LNCaP clone FGC (cell line): ENCODE data around the gene ANKRD34A.

Source experiments
- DNase-seq: peaks from one replicate; pipeline ENCODE4 v3.0.0-alpha.2; 2011; ENCODE audit warnings: low read depth
- H3K4me3 ChIP-seq: 2 replicates; pipeline ENCODE4 v1.5.1; 2011; ENCODE audit warnings: mild to moderate bottlenecking, low read depth, low read length, control low read depth
- TF ChIP-seq, protein P1 (sequence below): IDR thresholded peaks from 2 replicates; pipeline ENCODE4 v1.5.1; 2012; ENCODE audit warnings: mild to moderate bottlenecking; ENCODE audit not compliant: control insufficient read depth, insufficient read depth; ENCODE audit errors: extremely low read depth

Gene ANKRD34A

DNA sequence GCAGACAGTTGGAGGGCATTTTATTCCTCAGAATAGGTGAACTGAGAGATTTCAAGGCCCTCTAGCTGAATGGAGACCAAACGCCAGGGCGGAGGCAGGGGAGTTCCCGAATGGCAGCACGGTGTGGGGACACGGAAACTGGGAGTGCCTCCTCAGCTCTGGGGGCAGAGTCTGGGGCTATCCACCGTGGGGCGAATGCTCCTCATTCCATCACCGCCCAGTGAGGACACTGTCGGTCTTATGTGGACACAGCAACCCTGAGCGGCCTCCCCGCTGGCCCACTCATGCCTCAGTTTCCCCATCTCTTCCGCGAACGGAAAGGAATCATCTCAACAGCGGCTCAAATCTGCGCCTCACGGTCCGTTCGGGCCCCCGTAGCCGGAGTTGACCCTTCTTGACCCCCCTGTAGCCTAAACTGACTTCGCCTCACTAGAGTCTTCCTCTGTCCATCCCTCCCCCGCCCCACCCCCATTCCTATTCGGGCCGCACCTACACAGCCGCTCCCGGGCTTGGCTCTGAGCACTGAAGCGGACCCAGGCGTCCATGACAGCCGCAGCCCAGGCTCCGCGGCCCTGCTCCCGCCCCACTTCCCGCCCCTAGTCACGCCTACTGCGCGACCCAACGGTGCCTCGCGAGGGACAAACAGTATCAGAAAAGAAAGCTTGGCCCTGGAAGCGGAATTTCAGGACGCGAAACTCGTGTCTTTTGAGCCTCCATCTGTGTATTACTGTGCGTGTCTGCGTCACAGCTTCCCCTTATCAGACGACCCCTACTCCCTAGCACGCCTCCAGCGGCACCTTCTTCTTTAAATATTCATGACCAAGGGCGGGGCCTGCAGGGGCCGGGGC is 46.0 kb downstream of the ANKRD34A start, which contains the start of gene PEX11B:
PEX11B (minus strand) TSS at position 574 of the 848 bp plus-strand sequence; CDS start at position 545, 29 bp downstream.
- peak within 1 kb of the TSS; percentile 87 for H3K4me3 ChIP-seq
- peak; percentile 71 for DNase-seq
- TF ChIP-seq, protein P1, sequence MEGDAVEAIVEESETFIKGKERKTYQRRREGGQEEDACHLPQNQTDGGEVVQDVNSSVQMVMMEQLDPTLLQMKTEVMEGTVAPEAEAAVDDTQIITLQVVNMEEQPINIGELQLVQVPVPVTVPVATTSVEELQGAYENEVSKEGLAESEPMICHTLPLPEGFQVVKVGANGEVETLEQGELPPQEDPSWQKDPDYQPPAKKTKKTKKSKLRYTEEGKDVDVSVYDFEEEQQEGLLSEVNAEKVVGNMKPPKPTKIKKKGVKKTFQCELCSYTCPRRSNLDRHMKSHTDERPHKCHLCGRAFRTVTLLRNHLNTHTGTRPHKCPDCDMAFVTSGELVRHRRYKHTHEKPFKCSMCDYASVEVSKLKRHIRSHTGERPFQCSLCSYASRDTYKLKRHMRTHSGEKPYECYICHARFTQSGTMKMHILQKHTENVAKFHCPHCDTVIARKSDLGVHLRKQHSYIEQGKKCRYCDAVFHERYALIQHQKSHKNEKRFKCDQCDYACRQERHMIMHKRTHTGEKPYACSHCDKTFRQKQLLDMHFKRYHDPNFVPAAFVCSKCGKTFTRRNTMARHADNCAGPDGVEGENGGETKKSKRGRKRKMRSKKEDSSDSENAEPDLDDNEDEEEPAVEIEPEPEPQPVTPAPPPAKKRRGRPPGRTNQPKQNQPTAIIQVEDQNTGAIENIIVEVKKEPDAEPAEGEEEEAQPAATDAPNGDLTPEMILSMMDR, result no peak

DNA sequence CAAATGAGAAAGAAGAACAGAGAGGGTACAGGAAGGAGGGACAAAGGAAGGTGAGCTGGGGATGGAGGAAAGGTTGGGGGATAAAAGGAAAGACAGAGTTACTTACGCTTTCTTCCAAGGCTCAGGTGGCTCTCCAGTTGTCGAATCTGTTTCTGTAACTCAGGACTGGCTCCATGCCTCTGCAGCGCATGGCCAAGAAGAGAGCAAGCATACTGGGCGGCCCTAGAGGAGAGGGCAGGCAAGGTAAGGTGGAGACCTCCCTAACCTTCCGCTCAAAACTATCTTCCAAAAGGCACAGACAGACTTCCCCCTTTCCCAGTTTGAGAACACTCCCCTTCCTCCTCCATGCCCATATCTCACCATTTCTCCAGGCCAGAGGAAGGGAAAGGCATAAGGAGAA is 46.8 kb downstream of the ANKRD34A start:
- DNase-seq, result no peak
- H3K4me3 ChIP-seq, result peak overlapping the region; percentile 87
- TF ChIP-seq, protein P1, result no peak

DNA sequence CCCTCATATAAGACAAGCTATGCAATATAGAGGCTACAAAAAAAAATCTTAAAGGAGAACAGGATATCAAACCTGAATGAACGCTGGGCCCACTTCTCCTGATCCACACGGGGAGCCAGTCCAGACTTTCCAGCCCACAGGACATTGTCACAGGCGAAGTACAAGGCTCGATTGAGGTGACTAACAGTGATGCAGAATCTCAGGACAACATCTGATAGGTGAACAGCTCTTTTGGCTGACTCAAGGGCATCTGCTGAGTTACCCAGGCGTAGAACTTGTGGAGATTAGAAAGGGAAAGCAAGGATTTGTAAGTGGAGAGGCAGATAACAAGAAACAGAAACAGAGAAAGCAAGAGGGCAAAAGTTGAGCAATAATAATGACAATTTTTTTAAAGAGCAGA is 47.6 kb downstream of the ANKRD34A start:
- TF ChIP-seq, protein P1, result no peak
- H3K4me3 ChIP-seq, result no peak overlapping the region
- no peak for DNase-seq

DNA sequence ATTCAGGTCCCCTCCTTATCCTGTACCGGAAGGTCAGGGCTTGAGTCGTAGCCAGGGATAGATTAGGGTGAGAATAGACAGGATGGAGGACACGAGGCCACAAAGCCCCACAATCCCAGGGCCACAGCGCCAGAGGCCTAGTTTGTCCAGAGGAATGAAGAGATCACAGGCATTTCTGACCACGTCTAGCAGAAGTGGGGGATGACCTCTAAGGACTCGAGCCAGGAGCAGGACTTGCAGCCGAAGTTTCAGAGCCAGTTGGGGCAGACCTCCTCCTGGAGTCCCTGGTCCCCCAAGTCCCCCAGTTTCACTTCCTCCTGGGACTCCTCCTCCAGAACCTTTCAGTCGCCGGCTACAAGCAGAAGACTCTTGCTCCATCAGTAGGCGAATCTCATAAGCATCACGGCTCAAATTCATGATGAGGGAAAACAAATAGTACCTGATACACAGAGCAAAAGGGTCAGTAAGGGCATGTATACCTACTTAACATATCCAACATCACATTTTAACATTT is 52.2 kb downstream of the ANKRD34A start:
- no peak for DNase-seq
- TF ChIP-seq, protein P1, result no peak
- H3K4me3 ChIP-seq, result no peak overlapping the region
